Limb (tissue), 2 donors: ENCODE results near the gene ZMIZ2.
"Not testable (repeated sequence)": the region's sequence is repeated elsewhere in the genome, so short reads cannot be mapped to it uniquely, and the experiment has no call there.

Experiments
- DNase-seq, 2 donors: peaks; one replicate each; pipeline ENCODE4 v3.0.0-alpha.2; 2016; ENCODE audit errors: extremely low spot score in 2 of 2

Gene ZMIZ2

GRCh38 chr7:44802418-44803025 lies 53.9 kb downstream of the ZMIZ2 start:
- no peak for DNase-seq

- DNase-seq: not testable (repeated sequence)
Observed at GRCh38 chr7:44803828-44804519, 55.3 kb downstream of the ZMIZ2 start.

- DNase-seq: no peak
Observed at GRCh38 chr7:44805950-44806349, 57.3 kb downstream of the ZMIZ2 start.

GRCh38 chr7:44808914-44809393 lies 60.3 kb downstream of the ZMIZ2 start:
- no peak for DNase-seq

- no peak for DNase-seq
Observed at GRCh38 chr7:44811093-44811492, 62.4 kb downstream of the ZMIZ2 start.

GRCh38 chr7:44811571-44811970 lies 62.9 kb downstream of the ZMIZ2 start:
- no peak for DNase-seq

GRCh38 chr7:44814919-44815318 lies 66.3 kb downstream of the ZMIZ2 start:
- no peak for DNase-seq

GRCh38 chr7:44819292-44819691 lies 70.6 kb downstream of the ZMIZ2 start:
- DNase-seq: no peak
